GM18861 (cell line): Measurements from ENCODE around the gene NFIA.

Experiments used
- ATAC-seq: cut with Tn5 transposase; IDR thresholded peaks from one replicate; pipeline ENCODE4 v1.9.1; 2021; ENCODE audit not compliant: unreplicated experiment

NFIA gene

DNA sequence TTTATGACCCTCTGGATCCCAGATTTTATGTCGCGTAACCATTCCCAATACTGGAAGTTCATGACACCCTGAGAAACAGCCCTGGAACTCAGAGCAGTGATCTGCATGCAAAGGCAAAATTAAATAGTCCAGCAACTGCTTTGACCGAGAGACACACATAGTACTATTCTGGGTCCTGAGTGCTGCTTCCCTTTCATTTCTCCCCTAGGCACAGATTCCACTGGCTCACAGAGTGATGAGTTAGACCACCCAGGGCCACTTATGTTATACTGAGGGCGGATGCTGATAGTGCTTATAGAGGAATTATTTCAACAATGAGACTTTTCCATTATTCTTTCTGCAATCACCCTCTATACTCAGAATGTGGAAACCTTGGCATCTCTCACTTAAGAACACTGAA, 69.2 kb downstream of the NFIA start:
- ATAC-seq = no peak

GRCh38 chr1:61152066-61152465, 69.7 kb downstream of the NFIA start:
- no peak for ATAC-seq

DNA sequence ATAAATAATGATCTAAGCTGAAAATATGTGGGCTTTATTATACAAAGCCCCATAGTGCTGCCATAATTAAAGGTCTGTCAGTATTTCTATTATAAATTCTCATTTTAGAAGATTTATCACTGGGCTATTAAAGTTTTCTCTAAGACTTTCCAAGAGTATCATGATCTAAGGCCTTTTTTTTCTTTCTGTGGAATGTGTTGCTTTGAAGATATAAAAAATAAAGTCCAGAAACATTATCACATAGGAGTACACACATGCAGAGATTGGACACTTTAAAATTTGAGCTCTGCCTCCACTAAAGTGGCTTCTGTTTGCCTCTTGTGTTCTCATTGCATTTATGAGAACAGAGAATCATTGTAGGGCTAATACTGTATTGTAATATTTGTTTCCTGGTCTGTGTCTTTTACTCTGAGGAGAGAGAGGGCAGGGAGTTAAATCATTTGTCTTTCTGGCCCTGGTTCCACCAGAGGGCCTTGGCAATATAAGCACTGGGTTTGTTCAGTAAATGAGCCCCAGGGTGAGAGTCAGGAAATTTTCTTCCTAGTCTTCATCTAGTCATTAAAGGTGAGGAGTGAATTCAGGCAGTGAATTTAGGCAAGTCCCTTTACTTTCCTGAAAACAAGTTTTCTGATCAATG, 70.2 kb downstream of the NFIA start:
- no peak for ATAC-seq

- no peak for ATAC-seq
These were observed 74.5 kb downstream of the NFIA start for GRCh38 chr1:61156576-61157467.

GRCh38 chr1:61157468-61157987, 75.2 kb downstream of the NFIA start:
- no peak for ATAC-seq

- no peak for ATAC-seq
These were observed 76.2 kb downstream of the NFIA start for GRCh38 chr1:61158591-61158990.

DNA sequence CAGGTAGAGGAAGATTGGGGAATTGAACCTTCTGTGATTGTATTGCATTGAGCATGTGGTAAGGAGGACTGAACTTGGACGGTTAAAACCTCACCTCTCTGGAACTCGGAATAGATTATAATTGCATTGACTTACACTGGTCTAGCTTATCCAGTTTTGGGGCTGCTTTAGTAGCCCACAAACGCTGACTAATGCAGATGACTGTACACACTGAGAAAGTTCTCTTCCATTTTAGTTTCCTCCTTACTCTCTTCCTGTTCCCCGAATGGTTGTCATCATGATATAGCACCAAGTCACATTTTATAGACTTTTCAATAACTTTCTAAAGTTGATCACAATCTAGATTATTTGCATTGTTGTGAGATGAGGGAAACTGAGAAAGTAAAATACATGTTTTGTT, 78.2 kb downstream of the NFIA start:
- ATAC-seq = no peak

GRCh38 chr1:61162520-61163258, 80.3 kb downstream of the NFIA start:
- no peak for ATAC-seq

DNA sequence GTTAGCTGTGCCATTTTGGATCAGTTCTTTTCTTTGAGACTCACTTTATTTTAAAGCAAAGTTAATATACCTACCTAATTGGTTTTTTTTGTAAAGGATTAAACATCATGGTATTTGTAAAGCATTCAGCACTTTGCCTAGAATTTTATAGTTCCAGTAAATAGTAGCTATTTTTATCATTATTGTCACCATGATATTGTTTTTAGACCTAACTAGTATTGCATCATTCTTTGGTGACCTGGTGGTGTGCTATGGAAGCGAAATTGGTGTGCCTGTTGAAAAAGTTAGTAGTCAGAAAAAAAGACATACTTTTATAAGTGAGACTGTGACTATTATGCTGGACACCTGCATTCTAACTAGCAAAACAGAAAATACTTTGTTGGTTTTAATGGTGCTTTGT, 81.0 kb downstream of the NFIA start:
- no peak for ATAC-seq

- no peak for ATAC-seq
These were observed 83.0 kb downstream of the NFIA start for GRCh38 chr1:61165402-61165801.

- ATAC-seq = no peak
These were observed 84.9 kb downstream of the NFIA start for GRCh38 chr1:61167309-61167708.

DNA sequence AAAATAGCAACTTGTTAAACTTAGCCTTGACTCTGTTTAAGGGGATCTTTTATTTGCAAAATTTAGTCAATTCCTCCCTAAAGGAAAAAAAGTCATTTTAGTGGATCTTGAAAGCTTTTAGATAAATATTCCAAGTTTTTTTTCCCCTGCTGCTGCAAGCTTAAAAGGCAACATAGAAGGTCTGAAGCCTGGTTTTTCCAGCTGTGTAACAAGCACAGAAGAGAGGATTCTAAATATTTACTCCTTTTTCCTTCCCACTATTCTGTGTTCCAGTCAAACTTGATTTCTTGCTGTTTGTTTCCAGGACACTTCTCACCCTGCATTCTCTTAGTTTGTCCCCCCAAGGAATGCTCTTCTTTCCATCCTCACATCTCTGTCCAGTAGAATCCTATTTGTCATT, 86.7 kb downstream of the NFIA start:
- no peak for ATAC-seq

- ATAC-seq = no peak
These were observed 87.3 kb downstream of the NFIA start for GRCh38 chr1:61169634-61170033.

DNA sequence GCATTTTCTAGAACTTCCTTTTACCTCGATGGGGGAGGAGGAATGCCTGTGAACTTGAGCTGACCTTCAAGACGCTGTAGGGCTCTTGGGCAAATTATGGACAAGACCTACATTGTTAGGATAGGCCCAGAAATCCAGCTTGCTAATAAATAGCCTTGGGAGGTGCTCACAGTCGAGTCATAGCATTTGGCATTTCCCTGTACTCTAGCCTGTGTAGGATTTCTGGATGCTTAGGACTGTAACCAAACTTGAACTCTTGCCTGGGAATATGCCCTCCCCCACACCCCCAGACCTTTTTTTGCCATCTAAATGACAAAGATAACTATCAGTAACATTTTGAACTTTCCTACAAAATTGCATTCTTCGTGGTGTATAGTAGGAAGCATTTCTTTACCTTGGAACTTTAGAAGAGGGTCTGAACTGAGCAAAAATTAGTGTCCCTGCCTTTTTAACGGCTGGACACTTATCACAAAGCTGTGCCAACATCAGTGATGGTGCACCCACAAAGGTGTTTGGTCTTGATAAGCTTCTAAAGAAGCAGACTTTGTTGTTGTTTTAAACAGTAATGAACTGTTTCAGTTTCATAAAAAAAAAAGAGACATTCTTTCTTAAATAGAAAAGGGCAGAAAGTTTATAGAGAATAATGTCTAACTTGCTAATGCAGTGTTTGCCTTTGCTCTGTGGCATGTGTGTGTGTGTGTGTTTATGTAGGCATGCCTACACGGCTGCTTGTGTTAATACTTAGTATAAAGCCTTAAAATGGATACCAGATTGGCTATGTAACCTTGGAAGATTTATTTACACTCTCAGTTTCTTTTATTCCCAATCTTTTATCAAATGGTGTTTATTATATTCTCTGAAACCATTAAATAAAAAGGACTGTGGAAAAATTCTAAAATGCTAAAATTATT, 88.2 kb downstream of the NFIA start:
- no peak for ATAC-seq

GRCh38 chr1:61171346-61171745, 89.0 kb downstream of the NFIA start:
- no peak for ATAC-seq

- ATAC-seq = no peak
These were observed 89.6 kb downstream of the NFIA start for GRCh38 chr1:61171974-61172373.

DNA sequence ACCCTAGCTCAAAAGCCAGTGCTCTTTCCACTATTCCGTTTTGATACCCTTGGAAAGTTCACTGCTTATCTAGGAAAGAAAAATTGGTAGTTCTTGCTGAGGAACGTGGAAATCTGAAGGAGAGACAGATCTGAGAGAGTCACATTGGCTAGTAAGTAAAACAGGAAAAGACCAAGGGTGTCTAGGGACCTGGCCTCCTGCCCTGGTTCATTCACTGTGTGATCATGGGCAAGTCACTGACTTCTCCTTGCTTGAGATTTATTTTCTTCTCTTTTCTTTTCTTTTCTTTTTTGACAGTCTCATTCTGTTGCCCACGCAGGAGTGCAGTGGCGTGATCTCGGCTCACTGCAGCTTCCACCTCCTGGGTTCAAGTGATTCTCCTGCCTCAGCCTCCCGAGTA, 90.8 kb downstream of the NFIA start:
- no peak for ATAC-seq

GRCh38 chr1:61174060-61174795, 91.9 kb downstream of the NFIA start:
- no peak for ATAC-seq

DNA sequence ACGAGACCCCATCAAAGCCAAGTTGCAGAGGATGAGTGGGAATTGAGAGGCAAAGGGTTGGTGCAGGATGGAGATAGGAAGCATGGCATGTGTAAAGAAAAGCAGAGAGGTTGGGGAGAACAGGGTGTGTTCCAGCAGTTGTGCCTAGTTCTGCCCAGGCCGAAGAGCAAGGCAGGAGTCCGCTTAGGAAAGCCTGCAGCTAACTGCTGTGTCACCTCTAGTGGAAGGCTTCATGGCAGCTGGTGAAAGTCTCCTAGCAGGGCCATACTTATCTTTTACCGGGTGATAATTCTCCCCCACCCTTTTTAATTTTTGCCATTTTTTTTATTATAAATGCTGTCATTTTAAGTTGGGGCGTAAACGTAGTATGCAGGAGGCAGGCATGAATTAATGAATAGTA, 93.6 kb downstream of the NFIA start:
- no peak for ATAC-seq
